Activated CD4-positive, alpha-beta T cell treated with anti-CD3 and anti-CD28 coated beads for 24 hours (primary cell): ENCODE data around the gene KMT5C.
A peak's percentile ranks its signal among the peaks of the same experiment; 100 is the strongest.

Experiments used
- DNase-seq, 2 donors: peaks; one replicate each; pipeline ENCODE4 v3.0.0-alpha.2; 2020; ENCODE audit warnings: low read depth in 2 of 2

KMT5C gene

DNA sequence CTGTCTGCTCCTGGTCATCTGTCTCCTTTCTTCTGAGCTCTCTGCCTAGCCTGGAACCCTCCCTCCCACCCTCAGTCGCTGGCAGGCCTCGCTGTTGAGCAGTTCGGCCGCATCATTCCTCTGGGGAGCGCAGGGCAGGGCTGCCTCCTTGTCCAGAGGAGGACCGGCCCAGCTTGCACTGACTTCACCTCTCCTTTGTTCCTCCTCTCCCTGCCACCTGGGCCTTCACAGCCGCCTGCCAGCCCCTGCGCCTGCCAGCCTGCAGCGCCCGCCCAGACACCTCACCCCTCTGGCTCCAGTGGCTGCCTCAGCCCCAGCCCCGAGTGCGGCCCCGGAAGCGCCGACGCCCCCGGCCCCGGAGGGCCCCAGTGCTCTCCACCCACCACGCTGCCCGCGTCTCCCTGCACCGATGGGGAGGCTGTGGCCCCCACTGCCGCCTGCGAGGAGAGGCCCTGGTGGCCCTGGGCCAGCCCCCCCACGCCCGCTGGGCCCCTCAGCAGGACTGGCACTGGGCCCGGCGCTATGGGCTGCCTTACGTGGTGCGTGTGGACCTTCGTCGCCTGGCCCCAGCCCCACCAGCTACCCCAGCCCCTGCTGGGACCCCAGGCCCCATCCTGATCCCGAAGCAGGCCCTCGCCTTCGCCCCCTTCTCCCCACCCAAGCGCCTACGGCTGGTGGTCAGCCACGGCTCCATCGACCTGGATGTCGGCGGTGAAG lies 7.2 kb downstream of the KMT5C start:
- DNase-seq: no peak

DNA sequence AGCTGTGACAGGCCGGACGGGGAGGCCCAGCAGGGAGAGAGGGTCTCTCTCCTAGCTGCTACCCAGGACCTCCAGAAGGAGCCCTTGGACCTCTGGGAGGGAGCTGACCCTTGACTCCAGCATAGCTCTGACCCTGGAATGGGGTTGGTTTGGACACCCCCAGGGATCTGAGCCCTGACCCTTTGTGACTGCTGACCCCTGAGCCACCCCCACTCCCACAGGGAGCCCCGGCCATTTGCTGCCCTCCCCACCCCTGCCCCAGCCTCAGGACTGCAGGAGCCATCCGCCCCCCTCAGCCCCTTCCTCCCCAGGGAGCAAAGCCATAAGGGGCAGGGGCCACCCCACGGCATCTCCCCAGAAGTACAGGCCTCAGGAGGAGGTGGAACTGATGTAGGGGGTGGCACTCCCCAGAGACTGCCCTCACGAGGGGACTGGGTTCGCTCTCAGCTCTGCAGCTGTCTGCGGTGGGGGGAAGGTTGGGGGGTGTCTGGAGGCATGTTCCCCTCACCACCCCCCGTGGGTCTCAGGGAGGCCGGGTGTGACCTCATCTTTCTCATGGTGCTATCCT lies 7.8 kb downstream of the KMT5C start:
- DNase-seq: no peak

GRCh38 chr19:55348317-55349034 lies 8.8 kb downstream of the KMT5C start:
- DNase-seq: no peak

- no peak for DNase-seq
These were observed 11.1 kb downstream of the KMT5C start for GRCh38 chr19:55350620-55351315.

GRCh38 chr19:55352040-55352439 lies 12.4 kb downstream of the KMT5C start:
- DNase-seq: no peak

GRCh38 chr19:55352549-55353145 lies 13.0 kb downstream of the KMT5C start:
- no peak for DNase-seq

- DNase-seq: no peak
These were observed 13.7 kb downstream of the KMT5C start for GRCh38 chr19:55353356-55353802.

GRCh38 chr19:55353803-55354697 lies 14.4 kb downstream of the KMT5C start:
- peak; percentile 29 to 37 for DNase-seq

GRCh38 chr19:55354698-55355212 lies 15.1 kb downstream of the KMT5C start, which contains the start of gene COX6B2:
Gene COX6B2 (minus strand): TSS chr19:55354719. CDS start chr19:55354521, 198 bp downstream.
- no peak for DNase-seq

GRCh38 chr19:55355213-55355821 lies 15.6 kb downstream of the KMT5C start:
- no peak for DNase-seq

GRCh38 chr19:55358493-55358892 lies 18.8 kb downstream of the KMT5C start:
- no peak for DNase-seq

- DNase-seq: no peak
These were observed 19.6 kb downstream of the KMT5C start for GRCh38 chr19:55358943-55359908.

DNA sequence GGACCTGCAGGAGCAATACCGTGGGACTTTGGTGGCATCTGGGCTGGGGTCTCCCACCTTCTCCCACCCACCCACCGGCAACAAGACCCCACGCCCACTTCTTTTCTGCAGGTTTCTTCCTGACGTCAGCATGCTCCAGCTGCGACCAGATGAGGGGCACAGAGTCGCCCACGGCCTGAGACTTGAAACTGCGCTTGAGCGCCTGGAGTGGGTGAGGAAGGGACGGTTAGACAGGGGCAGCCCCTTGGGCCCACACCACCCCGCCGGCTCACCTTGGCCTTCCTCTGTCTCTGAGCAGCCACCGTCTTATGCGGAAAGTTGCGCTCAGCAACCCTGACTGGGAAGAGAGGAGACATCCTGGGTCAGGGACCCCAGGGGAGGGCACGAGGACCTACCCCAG lies 21.2 kb downstream of the KMT5C start:
- DNase-seq: no peak

DNA sequence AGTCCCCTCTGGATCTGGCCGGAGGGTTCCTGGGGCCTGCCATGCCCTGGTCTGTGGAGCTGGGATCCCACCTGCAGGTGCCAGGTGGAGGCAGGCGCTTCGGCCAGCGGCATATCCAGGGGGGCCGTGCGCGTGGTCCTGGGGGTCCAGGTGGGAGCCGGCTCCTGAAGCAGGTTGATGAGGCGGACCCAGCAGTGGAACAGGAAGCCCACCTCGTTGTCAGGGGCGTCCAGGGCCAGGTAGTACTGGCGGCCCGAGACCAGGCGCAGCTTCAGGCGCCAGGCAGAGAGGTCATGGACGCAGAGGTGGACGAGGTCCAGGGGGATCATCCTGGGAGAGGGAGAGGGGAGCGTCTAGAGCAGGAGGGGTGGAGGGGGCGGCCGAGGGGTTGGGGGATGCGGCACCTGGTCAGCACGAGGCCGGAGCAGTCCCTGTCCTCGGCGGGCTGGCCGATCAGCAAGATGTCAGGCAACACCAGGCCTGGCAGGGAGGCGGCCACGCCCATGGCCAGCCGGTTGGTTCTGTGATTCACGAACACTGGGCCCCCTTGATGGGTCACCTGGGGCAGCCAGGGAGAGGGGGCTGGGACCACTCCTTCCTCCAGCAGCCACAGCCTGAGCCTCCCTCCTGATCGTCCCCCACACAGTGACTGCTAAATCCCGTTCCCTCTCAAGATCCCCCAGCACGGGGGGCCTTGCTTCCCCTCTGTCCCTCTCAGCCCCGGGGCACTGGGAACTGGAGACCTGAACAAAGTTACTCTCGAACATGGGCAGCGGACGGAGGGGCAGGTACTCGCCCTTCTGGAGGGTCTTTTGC lies 22.7 kb downstream of the KMT5C start:
- no peak for DNase-seq

- no peak for DNase-seq
These were observed 23.5 kb downstream of the KMT5C start, which contains the start of gene GARIN5B for GRCh38 chr19:55362990-55363716. Gene GARIN5B (minus strand): TSS chr19:55363260. CDS start chr19:55363066, 194 bp downstream.

DNA sequence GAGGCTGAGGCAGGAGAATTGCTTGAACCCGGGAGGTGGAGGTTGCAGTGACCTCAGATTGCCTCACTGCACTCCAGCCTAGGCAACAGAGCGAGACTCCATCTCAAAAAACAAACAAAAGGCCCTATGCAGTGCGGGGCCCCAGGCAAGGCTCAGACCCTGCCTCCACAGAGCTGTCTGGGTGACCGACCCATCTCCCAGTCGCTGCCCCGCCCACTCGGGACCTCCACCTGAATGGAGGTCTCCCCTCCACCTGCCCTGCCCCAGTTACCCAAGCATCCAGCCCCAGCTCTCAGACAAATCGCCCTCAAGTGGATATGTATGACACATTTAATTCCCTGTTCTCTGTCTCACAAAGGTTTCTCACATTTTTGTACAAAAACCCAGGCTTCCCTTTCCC lies 25.6 kb downstream of the KMT5C start:
- DNase-seq: no peak

DNA sequence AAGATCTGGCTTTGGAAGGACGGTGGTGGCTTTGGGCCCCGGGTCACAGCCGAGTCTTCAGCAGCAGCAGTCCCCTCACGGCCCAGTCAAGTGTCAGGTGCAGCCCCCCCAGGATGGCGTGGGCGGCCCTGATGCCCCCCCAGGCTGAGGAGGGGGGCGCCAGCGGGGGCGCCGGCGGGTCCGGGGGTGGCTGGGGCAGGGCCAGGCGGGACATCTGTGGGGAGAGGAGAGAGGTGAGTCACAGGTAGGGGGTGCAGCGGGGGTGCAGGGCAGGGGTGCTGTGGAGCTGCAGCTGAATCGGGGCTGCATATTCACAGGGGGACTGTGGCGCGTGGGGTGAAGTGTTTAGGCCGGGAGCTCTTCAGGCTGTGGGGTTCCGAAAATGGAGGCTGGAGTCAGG lies 26.3 kb downstream of the KMT5C start:
- DNase-seq: no peak
